Astrocyte of the spinal cord (primary cell): ENCODE results near the gene SH2D6.

ENCODE experiments used
- DNase-seq: peaks from one replicate; pipeline ENCODE4 v3.0.0; 2011; ENCODE audit warnings: low read depth, low spot score
- H3K4me3 ChIP-seq: 2 replicates; pipeline ENCODE4 v1.5.1; 2011; ENCODE audit warnings: low read depth, mild to moderate bottlenecking, low read length, moderate library complexity
- in situ Hi-C: cut with HindIII; loops from 2 replicates; pipeline ENCODE4 v1.10.0; 2017; ENCODE audit warnings: low sequenced_read_pairs
- TF ChIP-seq, protein P1 (sequence below): IDR thresholded peaks from 2 replicates; pipeline ENCODE4 v1.5.1; 2012; ENCODE audit warnings: low read depth, mild to moderate bottlenecking, low read length, inconsistent platforms

SH2D6 gene

DNA sequence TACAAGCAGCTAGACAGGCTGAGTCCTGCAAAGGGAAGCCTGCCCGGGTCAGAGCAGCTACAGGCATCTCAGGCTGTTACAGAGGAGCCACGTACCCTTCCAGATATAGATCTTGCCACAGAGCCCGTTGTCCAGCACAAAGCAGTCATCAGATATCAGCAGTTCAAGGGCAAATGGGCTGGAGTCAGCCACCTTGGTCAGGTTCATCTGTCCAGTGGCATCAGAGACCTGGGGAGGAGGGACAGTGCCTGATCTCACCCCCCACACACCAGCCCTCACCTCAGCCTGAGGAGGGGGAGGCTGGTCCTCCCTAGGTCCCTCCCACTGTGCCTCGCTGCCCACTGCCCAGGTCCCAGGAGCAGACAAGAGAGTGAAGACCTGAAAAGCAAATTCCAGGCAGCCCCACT, 20.6 kb upstream of the SH2D6 start:
- DNase-seq: no peak
- TF ChIP-seq, protein P1, sequence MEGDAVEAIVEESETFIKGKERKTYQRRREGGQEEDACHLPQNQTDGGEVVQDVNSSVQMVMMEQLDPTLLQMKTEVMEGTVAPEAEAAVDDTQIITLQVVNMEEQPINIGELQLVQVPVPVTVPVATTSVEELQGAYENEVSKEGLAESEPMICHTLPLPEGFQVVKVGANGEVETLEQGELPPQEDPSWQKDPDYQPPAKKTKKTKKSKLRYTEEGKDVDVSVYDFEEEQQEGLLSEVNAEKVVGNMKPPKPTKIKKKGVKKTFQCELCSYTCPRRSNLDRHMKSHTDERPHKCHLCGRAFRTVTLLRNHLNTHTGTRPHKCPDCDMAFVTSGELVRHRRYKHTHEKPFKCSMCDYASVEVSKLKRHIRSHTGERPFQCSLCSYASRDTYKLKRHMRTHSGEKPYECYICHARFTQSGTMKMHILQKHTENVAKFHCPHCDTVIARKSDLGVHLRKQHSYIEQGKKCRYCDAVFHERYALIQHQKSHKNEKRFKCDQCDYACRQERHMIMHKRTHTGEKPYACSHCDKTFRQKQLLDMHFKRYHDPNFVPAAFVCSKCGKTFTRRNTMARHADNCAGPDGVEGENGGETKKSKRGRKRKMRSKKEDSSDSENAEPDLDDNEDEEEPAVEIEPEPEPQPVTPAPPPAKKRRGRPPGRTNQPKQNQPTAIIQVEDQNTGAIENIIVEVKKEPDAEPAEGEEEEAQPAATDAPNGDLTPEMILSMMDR: no peak
- H3K4me3 ChIP-seq: no peak overlapping the region
- in situ Hi-C loops: no loop called here

DNA sequence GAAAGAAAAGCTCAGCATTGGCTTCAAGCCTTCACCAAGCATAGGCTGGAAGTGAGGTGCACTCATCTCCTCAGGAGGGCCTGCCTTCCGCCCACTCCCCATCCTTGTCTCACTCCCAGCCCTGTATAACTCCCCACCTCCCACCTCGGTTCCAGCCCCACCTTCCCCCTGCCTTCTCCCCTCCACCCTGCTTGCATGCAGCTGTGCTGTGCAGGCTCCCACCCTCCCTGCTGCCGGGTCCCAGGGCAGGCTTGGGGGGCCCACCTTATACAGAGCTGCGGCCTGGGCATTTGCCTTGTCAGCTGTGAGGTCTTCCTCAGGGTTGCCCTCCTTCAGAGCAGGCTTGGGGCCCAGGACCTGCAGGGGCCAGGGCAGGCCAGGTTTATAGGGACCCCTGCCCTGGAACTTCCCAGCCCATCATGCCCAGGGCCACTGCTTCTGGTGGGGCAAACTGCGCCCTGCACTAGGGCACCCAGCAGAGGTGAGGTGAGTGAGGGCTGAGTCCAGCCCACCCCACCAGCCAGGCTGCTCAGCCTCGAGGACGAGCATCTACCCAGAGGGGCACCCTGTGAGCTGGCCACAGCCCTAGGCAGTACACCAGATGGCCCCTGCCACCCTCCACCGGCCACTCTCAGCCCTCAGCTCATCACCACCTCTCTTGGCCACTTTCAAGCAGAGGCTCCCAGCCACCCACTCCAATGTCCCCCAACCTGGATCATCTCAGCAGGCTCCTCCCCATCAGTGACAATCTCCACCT, 19.9 kb upstream of the SH2D6 start:
- H3K4me3 ChIP-seq: no peak overlapping the region
- in situ Hi-C loops: no loop called here
- DNase-seq: no peak
- TF ChIP-seq, protein P1: no peak

DNA sequence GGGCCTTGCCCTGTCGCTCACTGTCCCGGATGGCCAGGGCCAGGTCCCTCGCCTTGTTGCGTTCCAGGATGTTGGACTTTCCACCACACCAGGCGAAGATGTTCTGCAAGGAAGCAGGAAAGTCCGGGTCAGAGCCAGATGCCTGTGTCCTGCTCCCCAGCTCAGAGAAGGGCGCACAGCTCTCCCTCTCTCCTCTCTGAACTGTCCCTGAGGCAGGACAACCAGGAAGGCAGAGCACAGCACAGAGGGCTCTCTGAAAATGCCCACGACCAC, 19.4 kb upstream of the SH2D6 start:
- DNase-seq: no peak
- TF ChIP-seq, protein P1: no peak
- in situ Hi-C loops: no loop called here
- no peak overlapping the region for H3K4me3 ChIP-seq

DNA sequence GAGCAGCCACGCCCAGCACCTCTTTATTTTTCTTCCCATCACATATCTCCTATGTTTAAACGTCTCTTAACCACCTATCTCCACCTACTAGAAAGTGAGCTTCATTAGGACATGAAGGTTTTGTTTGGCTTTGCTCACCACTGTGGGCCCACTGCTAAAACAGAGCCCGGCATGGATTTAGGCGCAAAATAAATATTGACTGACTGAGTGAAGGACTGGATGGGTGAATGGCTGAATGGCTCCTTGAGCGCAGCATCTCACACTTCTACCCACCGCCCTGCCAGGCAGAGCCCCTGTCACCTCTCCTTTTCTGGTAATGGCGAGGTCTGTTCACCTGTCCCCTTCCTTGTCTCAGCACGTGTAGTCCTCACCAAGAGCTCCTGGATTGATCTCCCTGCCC, 18.5 kb upstream of the SH2D6 start:
- DNase-seq: no peak
- TF ChIP-seq, protein P1: no peak
- in situ Hi-C loops: loop anchor here (25.0 kb wide), 1 partner anchor 137 kb away; the partner anchor contains the start of gene MAT2A
- no peak overlapping the region for H3K4me3 ChIP-seq

DNA sequence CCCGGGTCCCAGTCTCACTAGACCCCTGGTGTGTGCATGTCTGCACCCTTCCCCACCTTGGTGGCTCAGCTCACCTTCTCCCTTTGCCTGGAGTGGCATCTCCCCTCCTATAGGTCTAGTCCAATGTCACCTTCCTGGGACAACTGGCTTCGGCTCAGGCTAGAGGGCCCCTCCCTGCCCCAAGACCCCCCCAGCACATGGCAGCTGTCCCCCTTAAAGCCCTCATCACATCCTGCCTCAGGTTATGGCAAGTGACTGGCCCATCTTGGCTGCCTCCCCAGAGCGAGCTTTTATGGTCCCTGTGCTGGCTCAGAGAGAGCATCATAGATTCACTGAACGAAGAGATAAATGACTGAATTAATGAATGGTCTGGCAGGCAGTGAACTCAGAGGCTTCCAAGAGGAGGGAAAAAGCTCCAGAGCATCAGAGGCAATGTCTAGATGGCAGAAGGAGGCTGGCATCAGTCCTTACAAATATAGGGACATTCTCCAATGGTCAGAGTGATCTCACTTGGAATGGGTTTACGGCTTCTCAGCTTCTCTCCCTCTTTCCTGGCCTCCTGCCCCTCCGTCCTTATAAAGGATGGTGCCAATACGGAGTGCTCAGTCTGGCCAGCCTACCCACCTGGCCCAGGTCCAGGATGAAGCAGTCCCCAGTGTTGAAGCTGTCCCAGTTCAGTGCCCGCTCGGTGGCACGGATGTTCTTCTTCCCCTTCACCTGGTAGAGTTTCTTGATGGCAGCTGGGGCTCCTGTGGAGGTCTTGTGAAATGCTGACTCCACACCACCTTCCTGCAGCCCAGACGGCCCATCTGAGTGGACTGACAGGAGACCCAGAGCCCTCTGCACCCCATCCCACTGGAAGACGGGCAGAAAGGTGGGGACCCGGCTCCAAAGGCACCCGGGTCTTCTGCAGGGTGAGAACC, 17.7 kb upstream of the SH2D6 start:
- TF ChIP-seq, protein P1: no peak
- no peak for DNase-seq
- no peak overlapping the region for H3K4me3 ChIP-seq
- in situ Hi-C loops: loop anchor here (25.0 kb wide), 1 partner anchor 136 kb away; the partner anchor contains the start of gene MAT2A

DNA sequence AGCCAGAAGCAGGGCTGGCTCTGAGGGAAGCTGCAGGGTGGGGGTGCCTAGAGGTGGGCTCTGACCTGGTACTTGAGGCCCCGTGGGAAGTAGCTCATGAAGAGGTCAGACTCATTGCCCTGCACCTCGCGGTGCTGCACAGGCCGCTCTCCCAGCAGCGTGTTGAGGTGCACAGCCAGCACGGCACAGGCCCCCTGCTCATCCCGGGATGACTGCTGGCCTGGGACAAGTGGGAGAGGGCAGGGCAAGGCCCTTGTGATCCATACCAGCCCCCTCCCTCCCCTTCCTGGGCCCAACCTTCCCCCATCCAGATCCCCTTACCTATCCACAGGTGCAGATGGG, 17.1 kb upstream of the SH2D6 start:
- TF ChIP-seq, protein P1: no peak
- H3K4me3 ChIP-seq: no peak overlapping the region
- DNase-seq: no peak
- in situ Hi-C loops: loop anchor here (25.0 kb wide), 1 partner anchor 136 kb away; the partner anchor contains the start of gene MAT2A
